Ectodermal cell (in vitro differentiated cells): ENCODE measurements around the gene LHX2.

Experiments used
- H3K27ac ChIP-seq: 2 replicates; pipeline ENCODE4 v1.7.0; 2013; ENCODE audit warnings: mild to moderate bottlenecking, low read depth, low read length; ENCODE audit not compliant: insufficient read depth, poor library complexity, severe bottlenecking
- H3K27me3 ChIP-seq: 2 replicates; pipeline ENCODE4 v1.7.0; 2013; ENCODE audit warnings: mild to moderate bottlenecking, low read length; ENCODE audit not compliant: insufficient read depth, control insufficient read depth, poor library complexity, severe bottlenecking
- H3K36me3 ChIP-seq: one replicate; pipeline ENCODE4 v1.7.0; 2013; ENCODE audit warnings: low read length; ENCODE audit not compliant: control insufficient read depth, insufficient read depth
- H3K4me1 ChIP-seq: one replicate; pipeline ENCODE4 v1.7.0; 2013; ENCODE audit warnings: low read length; ENCODE audit not compliant: control insufficient read depth, insufficient read depth
- H3K4me3 ChIP-seq: 2 replicates; pipeline ENCODE4 v1.7.0; 2013; ENCODE audit warnings: low read depth, low read length, control low read depth; ENCODE audit not compliant: insufficient read depth
- H3K9me3 ChIP-seq: 2 replicates; pipeline ENCODE4 v1.7.0; 2013; ENCODE audit warnings: mild to moderate bottlenecking, low read length, moderate library complexity; ENCODE audit not compliant: control insufficient read depth
- WGBS, 2 experiments: methylation state at CpG; one replicate each; pipeline ENCODE4 v1.1.7; 2013; ENCODE audit warnings: missing lambda C conversion rate in 2 of 2; 5-methylcytosine and 5-hydroxymethylcytosine counted together

Gene LHX2

DNA sequence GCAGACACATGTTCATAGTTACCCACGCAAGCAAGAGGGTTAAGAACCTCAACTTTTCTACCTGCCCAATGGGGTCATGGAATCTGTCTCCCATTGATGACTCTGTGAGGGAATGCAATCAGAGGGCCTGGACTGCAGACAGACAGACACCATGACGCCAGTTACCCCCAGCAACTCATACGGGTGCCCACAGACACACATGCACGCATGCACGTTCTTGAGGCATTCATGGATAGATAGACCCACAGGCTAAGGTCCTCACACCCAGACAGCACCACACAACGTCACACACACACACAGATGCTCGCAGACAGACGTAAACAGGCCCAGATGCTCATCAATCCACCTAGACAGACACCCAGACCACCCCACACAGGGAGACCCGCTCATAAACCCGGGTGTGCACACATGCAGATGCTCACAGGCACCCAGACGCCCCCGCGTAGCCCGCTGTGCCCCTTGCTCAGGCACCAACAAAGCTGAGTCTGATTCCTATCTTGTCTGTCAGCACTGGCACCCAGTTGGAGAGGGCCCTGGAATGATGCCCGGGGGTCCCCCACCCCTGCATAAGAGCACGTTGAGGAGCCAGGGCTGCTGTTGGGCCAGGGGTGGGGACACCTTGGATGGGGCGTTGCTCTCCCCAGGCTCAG is 23.6 kb downstream of the LHX2 start:
- peaks cover 76% of the 10 kb centered on the region for H3K27me3 ChIP-seq
- no peaks in the 10 kb centered on the region for H3K4me1 ChIP-seq
- H3K4me3 ChIP-seq = no peak overlapping the region
- H3K27ac ChIP-seq = no peak overlapping the region
- H3K36me3 ChIP-seq = no peaks in the 10 kb centered on the region
- no peaks in the 10 kb centered on the region for H3K9me3 ChIP-seq
- 88 to 92% methylated on average over 17 of the region's 17 CpGs for WGBS, 2 experiments

DNA sequence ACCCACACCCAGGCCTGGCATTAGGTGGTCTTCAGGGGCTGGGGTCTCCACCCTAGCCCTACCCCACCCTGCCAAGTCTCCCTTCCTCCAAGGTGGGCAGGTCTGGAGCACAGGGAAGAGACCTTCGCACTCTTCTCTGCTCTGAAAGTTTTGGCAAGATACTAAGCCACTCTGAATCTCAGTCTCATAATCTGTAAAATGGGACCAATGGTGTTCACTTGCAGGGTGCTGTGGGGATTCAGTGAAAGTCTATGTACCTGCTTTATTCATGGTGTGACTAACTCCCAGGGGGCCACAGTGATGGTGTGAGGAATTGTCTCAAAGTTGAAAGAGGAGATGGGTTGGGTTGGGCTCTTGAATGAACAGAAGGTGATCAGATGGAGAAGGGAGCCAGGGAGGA is 25.0 kb downstream of the LHX2 start:
- Histone ChIP-seq H3K4me3 (no peak overlapping the region), H3K27me3 (peaks cover 76% of the 10 kb centered on the region), H3K4me1 (no peaks in the 10 kb centered on the region), H3K27ac (no peak overlapping the region), H3K36me3 (no peaks in the 10 kb centered on the region), H3K9me3 (no peaks in the 10 kb centered on the region)
- 91 to 94% methylated on average over 1 of the region's 1 CpG for WGBS, 2 experiments

DNA sequence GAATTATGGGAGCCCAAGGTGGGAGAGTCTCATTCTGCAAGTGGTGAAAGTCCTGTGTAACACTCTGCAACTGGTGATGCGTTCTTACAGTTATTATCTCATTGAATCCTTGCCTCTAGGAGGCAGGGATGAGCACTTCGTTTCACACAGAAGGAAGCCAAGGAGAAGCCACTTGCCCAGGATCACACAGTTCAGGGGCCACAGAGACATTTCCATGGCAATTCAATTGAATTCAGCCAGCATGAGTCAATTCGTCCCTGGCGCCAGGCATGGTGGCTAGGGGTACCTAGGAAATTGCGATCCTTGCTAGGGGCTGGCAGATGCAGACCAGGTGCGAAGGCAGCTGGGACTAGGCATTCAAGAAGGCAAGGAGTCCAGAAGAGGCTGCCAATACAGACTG is 26.2 kb downstream of the LHX2 start:
- H3K27me3 ChIP-seq = peaks cover 76% of the 10 kb centered on the region

DNA sequence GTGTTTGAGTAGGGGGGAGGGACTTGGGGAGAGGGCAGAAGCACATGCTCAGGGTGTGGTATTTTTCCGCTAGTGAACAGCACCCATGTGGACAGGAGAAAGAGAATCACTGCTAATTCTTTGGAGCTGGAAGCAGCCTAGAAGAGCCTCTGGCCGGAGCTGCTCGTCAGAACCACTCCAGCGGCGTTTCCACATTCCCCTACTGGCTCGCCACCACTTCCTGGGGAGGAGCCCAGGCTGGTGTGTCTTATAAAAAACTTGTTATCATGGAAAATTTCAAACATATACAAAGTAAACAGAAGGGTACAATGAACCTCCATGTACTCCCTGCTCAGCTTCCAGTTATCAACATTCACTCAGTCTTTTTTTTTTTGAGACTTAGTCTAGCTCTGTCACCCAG is 26.7 kb downstream of the LHX2 start:
- H3K27me3 ChIP-seq = peaks cover 75% of the 10 kb centered on the region
- no peak overlapping the region for H3K4me3 ChIP-seq
- no peaks in the 10 kb centered on the region for H3K4me1 ChIP-seq
- no peaks in the 10 kb centered on the region for H3K36me3 ChIP-seq
- no peak overlapping the region for H3K27ac ChIP-seq
- no peaks in the 10 kb centered on the region for H3K9me3 ChIP-seq
- 69 to 77% methylated on average over 6 of the region's 6 CpGs for WGBS, 2 experiments

More for the DNA sequence above, 26.2 kb downstream of the LHX2 start:
- Histone ChIP-seq H3K4me3 (no peak overlapping the region), H3K4me1 (no peaks in the 10 kb centered on the region), H3K9me3 (no peaks in the 10 kb centered on the region), H3K36me3 (no peaks in the 10 kb centered on the region), H3K27ac (no peak overlapping the region)
- 56 to 58% methylated on average over 6 of the region's 6 CpGs for WGBS, 2 experiments

DNA sequence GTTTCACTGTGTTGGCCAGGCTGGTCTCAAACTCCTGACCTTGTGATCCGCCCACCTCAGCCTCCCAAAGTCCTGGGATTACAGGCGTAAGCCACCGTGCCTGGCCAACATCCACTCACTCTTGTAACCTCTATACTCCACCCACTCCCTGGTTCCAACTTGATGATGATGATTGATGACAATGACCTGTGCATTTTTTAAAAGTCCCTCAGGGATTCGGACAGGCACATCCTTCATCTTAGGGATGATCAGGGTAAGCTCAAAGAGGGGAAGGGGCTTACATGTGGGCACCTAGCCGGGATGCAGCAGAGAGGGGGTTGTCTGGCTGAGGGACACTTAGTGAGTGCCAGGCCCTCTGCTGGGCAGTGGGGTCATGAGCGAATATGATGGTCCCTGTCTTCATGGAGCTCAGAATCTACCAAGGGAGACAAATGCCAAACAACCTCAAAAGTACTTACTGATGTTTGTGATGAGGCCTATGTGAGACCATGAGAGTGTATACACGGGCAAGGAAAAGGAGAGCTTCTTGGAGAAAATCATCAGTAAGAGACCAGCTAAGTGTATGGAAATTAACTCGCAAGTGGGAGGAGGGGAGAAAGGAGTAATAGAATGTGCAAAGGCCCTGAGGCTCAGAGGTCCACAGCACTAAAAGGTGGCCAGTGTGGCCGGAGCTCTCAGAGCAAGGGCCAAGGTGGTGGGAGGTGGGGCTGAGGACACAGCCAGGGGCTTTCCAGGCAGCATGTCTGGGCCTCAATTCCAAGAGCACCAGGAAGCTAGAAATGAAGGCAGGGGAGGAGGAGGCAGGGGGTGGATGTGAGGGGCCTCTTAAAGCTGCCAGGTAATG is 27.4 kb downstream of the LHX2 start:
- Histone ChIP-seq H3K4me1 (no peaks in the 10 kb centered on the region), H3K27ac (no peak overlapping the region), H3K36me3 (no peaks in the 10 kb centered on the region), H3K9me3 (no peaks in the 10 kb centered on the region), H3K4me3 (no peak overlapping the region), H3K27me3 (peaks cover 73% of the 10 kb centered on the region)
- WGBS, 2 experiments = 85% methylated on average over 9 of the region's 9 CpGs

DNA sequence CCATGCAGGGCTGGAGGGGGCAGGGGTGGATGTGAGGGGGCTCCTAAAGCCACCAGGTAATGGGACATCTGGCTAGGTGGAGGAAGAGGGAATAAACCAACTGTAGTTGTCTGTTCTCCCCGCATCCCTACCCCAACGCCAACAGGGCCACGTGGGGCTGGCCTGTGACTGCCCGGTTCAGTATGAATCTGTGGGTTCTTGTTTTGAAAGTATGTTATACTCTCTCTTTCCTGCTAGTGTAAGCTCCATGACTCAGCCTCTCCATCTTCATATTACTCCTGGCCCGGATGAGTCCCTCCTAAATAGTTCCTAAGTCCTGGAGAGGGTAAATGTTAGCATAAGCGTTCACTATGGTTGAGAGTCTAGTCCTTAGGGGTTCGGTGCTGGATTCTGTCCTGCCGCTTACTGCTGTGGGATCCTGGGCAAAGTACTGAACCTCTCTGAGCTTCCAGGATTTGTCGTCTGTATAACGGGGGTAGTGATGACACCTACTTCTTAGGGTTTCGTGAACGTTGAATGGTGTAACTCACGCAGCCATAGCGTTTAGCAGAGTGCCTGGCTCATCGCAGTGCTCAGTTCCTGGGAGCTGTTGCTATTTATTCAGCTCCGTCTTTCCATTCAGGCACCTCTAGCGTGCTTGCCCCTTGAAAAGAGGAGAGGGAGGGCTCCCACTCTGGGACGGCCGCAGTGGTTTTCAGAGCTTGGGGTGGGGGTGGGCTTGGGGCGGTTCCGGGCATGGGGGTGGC is 28.8 kb downstream of the LHX2 start:
- peaks cover 76% of the 10 kb centered on the region for H3K27me3 ChIP-seq
- no peaks in the 10 kb centered on the region for H3K9me3 ChIP-seq
- 41 to 42% methylated on average over 21 of the region's 21 CpGs for WGBS, 2 experiments

DNA sequence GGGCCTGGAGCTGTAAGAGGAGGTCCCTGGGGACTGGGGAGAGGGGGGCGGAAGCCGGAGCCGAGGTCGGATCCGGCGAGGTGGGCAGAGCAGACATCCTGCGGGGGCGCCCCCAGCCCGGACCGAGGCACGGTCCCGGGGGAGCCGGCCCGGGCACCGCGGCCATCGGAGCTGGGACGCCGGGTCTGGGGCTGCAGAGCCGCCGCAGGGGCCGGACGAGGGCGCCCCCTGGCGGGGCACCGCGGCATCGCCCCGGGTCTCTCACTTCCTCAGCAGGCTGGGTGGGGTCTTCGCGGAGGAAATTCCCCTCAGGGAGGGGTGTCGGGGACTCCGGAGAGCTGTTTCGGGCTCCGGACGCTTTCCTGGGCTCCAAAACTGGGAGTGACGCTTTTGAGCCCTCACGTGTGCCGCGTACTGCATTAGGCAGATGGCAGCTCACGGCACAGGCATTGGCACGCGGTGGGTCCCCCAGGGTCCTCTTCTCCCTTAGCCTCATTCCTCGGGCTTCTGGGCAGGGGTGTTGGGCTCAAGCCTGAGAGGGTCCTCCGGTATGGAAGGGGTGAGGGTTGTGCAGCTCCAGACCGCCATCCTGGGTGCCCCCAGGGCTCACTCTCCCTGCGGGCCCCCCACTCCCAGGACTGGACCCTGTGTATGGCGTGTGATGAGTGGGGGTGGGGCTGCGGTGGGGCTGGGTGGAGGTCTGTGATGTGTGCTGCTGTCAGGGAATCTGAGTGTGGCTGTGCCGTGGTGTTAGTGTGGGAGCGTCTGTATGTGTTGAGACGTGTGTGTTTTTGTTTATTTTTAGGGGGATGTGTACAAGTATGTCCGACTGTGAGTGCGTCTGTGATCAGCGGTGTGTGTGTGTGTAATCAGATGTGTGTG is 29.6 kb downstream of the LHX2 start:
- peak overlapping the region; percentile 25 for H3K4me3 ChIP-seq
- no peak overlapping the region for H3K27ac ChIP-seq

More for the DNA sequence above, 28.8 kb downstream of the LHX2 start:
- Histone ChIP-seq H3K36me3 (no peaks in the 10 kb centered on the region), H3K4me1 (no peaks in the 10 kb centered on the region), H3K4me3 (peak overlapping the region; percentile 25), H3K27ac (no peak overlapping the region)

DNA sequence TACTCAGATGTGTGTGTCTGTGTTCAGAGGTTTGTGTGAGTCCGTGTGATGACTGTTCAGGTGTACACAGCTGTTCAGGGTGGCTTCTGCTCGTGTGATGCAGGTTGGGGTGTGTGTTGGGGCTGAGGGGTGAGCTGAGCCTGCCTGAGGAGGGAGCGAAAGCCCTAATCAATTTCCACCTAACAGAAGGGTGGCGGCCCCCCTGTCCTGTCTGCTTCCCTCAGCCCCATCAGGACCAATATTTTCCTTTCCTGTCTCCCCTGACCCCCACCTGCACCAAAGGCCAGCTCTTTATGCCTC is 30.2 kb downstream of the LHX2 start:
- Histone ChIP-seq H3K9me3 (no peaks in the 10 kb centered on the region), H3K4me3 (no peak overlapping the region), H3K27me3 (peaks cover 85% of the 10 kb centered on the region), H3K4me1 (no peaks in the 10 kb centered on the region), H3K27ac (no peak overlapping the region), H3K36me3 (no peaks in the 10 kb centered on the region)
- WGBS, 2 experiments = 77 to 81% methylated on average over 4 of the region's 4 CpGs

More for the DNA sequence above, 29.6 kb downstream of the LHX2 start:
- Histone ChIP-seq H3K27me3 (peaks cover 82% of the 10 kb centered on the region), H3K36me3 (no peaks in the 10 kb centered on the region), H3K4me1 (no peaks in the 10 kb centered on the region), H3K9me3 (no peaks in the 10 kb centered on the region)
- WGBS, 2 experiments = 20 to 21% methylated on average over 55 of the region's 55 CpGs

DNA sequence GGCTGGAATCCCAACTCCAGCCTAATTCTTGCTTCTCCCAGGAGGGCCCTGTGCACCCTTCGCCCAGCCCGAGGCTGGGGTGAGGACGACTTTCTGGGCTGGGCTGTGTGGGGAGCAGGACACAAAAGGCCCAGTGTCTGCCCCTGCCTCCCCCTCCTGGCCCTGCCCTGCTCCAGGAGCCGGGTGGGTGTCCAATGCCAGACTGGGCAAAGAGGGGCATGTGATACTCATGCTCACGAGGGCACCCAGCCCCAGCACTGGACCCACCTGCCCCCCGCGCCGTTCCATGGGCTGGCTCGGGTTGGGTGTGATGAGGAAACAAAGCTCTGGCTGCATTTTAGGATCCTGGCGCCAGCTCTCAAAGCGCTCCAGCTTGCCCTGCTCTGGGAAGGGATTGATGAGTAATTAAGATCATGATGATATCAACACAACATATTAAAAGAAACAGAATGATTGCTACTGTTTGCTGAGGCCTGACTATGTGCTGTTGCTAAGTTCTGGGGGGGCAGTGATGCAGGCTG is 30.7 kb downstream of the LHX2 start:
- H3K27me3 ChIP-seq = peaks cover 88% of the 10 kb centered on the region
- 87 to 88% methylated on average over 11 of the region's 11 CpGs for WGBS, 2 experiments
- no peak overlapping the region for H3K27ac ChIP-seq

More for the DNA sequence above, 30.7 kb downstream of the LHX2 start:
- Histone ChIP-seq H3K36me3 (no peaks in the 10 kb centered on the region), H3K4me3 (no peak overlapping the region), H3K9me3 (no peaks in the 10 kb centered on the region), H3K4me1 (no peaks in the 10 kb centered on the region)
